Measurements from ENCODE around the gene RABIF.
A peak's percentile ranks its signal among the peaks of the same experiment; 100 is the strongest.
"Not testable (repeated sequence)": the region's sequence is repeated elsewhere in the genome, so short reads cannot be mapped to it uniquely, and the experiment has no call there.

The RABIF gene

GRCh38 chr1:202888531-202889360, at the start of gene RABIF:
Gene RABIF (minus strand): TSS chr1:202889149. CDS start chr1:202889098, 51 bp downstream.
- peak; percentile 94 for DNase-seq

- no peak for DNase-seq
These were observed 49.5 kb upstream of the RABIF start for GRCh38 chr1:202938287-202938925.

GRCh38 chr1:202936409-202936808, 47.5 kb upstream of the RABIF start:
- DNase-seq = not testable (repeated sequence)

GRCh38 chr1:202935844-202936243, 46.9 kb upstream of the RABIF start:
- no peak for DNase-seq

- no peak for DNase-seq
These were observed 45.8 kb upstream of the RABIF start for GRCh38 chr1:202934755-202935154.

- no peak for DNase-seq
These were observed 43.5 kb upstream of the RABIF start for GRCh38 chr1:202932476-202932875.

GRCh38 chr1:202926581-202927491, 37.9 kb upstream of the RABIF start, which contains the start of gene KLHL12:
Gene KLHL12 (minus strand): TSS chr1:202927234. CDS start chr1:202925162, 2,072 bp downstream.
- peak; percentile 95 for DNase-seq

- no peak for DNase-seq
These were observed 34.6 kb upstream of the RABIF start for GRCh38 chr1:202923533-202923932.

- no peak for DNase-seq
These were observed 30.7 kb upstream of the RABIF start for GRCh38 chr1:202919615-202920014.

- DNase-seq = no peak
These were observed 26.2 kb upstream of the RABIF start for GRCh38 chr1:202915146-202915545.

GRCh38 chr1:202912476-202912875, 23.5 kb upstream of the RABIF start:
- DNase-seq = not testable (repeated sequence)

- no peak for DNase-seq
These were observed 20.5 kb upstream of the RABIF start for GRCh38 chr1:202909494-202909893.

- no peak for DNase-seq
These were observed 20.0 kb upstream of the RABIF start for GRCh38 chr1:202908998-202909397.

- DNase-seq = no peak
These were observed 16.4 kb upstream of the RABIF start for GRCh38 chr1:202905331-202905730.

GRCh38 chr1:202903808-202904207, 14.9 kb upstream of the RABIF start:
- DNase-seq = not testable (repeated sequence)

GRCh38 chr1:202901555-202901954, 12.6 kb upstream of the RABIF start:
- DNase-seq = no peak

GRCh38 chr1:202892501-202892900, 3.6 kb upstream of the RABIF start:
- DNase-seq = no peak

GRCh38 chr1:202890392-202890791, 1.4 kb upstream of the RABIF start:
- DNase-seq = no peak

GRCh38 chr1:202888221-202888530, 773 bp downstream of the RABIF start:
- no peak for DNase-seq

GRCh38 chr1:202880961-202881460, 7.9 kb downstream of the RABIF start:
- DNase-seq = no peak

- no peak for DNase-seq
These were observed 8.9 kb downstream of the RABIF start for GRCh38 chr1:202880062-202880461.

GRCh38 chr1:202879128-202879527, 9.8 kb downstream of the RABIF start:
- DNase-seq = no peak

GRCh38 chr1:202873026-202873425, 15.9 kb downstream of the RABIF start:
- DNase-seq = no peak

Measured in activated CD8-positive, alpha-beta memory T cell treated with anti-CD3 and anti-CD28 coated beads, Interleukin-2, amount 50 U/mL, for 4 hours (primary cell).